ENCODE results near the gene LRIT2.
"Not testable (repeated sequence)": the region's sequence is repeated elsewhere in the genome, so short reads cannot be mapped to it uniquely, and the experiment has no call there.

Gene LRIT2

GRCh38 chr10:84171237-84171636, 54.1 kb downstream of the LRIT2 start:
- not testable (repeated sequence) for H3K36me3 ChIP-seq (ENCODE audit: control insufficient read depth, insufficient read depth, low read length); H3K9ac ChIP-seq (ENCODE audit: low read depth, low read length); H3K9me3 ChIP-seq (ENCODE audit: control insufficient read depth, insufficient read depth, low read length); H3K4me3 ChIP-seq (ENCODE audit: low read depth, low read length); H3K4me1 ChIP-seq (ENCODE audit: control insufficient read depth, insufficient read depth, low read length); H3K27ac ChIP-seq (ENCODE audit: low read depth, low read length); H3K27me3 ChIP-seq (ENCODE audit: control insufficient read depth, insufficient read depth, low read length)
